Left lung (tissue), 10 donors: Measurements from ENCODE around the gene WWC2. TPM values are rescaled to one million over a fixed set of nuclear protein-coding genes. Genes with fewer than 3 reads are reported as not detected.

ENCODE experiments used
- ATAC-seq: fragments of 200-7000 bp; cut with Tn5 transposase; one replicate; pipeline ENCODE4 v1.9.1; 2020; ENCODE audit warnings: moderate library complexity
- DNase-seq, 4 donors: peaks; one replicate each; pipeline ENCODE4 v3.0.0-alpha.2; 2013 to 2020
- H3K27ac ChIP-seq, 2 donors: fragments of 200-600 bp; sonication (generic) in 1 of 2; one replicate each; pipeline versions ENCODE4 v1.5.0 to v1.8.0; 2020 to 2021
- H3K27me3 ChIP-seq, 2 donors: fragments of 200-600 bp; sonication (generic) in 1 of 2; one replicate each; pipeline versions ENCODE4 v1.5.0 to v1.8.0; 2020 to 2021
- H3K36me3 ChIP-seq, 2 donors: fragments of 200-600 bp; sonication (generic) in 1 of 2; one replicate each; pipeline versions ENCODE4 v1.5.0 to v1.8.0; 2020 to 2021
- H3K4me1 ChIP-seq, 2 donors: fragments of 200-600 bp; one replicate each; pipeline ENCODE4 v1.8.0; 2021
- H3K4me3 ChIP-seq, 2 donors: fragments of 200-600 bp; sonication (generic) in 1 of 2; one replicate each; pipeline versions ENCODE4 v1.5.0 to v1.8.0; 2020 to 2021; ENCODE audit warnings: mild to moderate bottlenecking in 1 of 2
- H3K9me3 ChIP-seq, 2 donors: fragments of 200-600 bp; sonication (generic) in 1 of 2; one replicate each; pipeline versions ENCODE4 v1.5.0 to v1.8.0; 2020 to 2021
- intact Hi-C, 2 donors: fragments of 100-400 bp; cut with DNase I; formaldehyde crosslinking; loops; one replicate each; pipeline versions ENCODE4 v1.11.2 to v1.14.2; 2022
- polyA plus RNA-seq, 6 donors: library from polyadenylated mRNA; unstranded; fragments of 120-200 nt; gene quantifications; one replicate each; pipeline ENCODE4 v1.2.1, GENCODE V29; 2013; ENCODE audit not compliant: insufficient read length in 6 of 6
- total RNA-seq, 2 donors: library from RNA; stranded (reverse); fragmentation: NEBNext Ultra II Directional; extraction: Animal tissue kit (Norgen Biotek cat#: 25700); gene quantifications; one replicate each; pipeline ENCODE4 v1.2.1, GENCODE V29; 2021
- TF ChIP-seq, protein P1 (sequence below), 2 donors: fragments of 200-600 bp; sonication (generic) in 1 of 2; IDR thresholded peaks; one replicate each; pipeline versions ENCODE4 v1.5.0 to v1.8.0; 2021; ENCODE audit warnings: antibody characterized with exemption in 2 of 2
- donor health status: DM: no; HTN: yes; CAD: no.
- donor health status: DM: no; HTN: no; CAD: no.

WWC2 gene
- total and polyA plus RNA-seq, 8 donors, result 39.6 to 96.9 (median 52.3) TPM

DNA sequence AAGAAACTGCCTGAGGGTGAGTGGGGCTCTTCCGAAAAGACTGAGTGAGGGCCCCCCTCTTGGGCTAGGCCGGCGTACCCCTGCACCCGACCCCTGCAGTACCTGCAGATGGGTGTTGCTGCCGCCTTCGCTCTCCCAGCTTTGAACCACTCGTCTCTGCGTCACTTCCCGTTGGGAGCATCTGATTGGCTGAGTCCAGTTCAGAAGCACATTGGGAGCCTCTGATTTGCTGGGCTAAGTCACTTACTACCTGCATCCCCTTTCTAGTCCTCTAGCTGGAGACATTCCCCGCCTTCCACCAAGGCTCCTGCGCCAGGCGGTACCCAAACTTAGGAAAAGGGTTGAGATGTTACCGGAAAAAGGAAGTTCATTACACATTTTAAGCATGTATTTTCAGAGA is 20.4 kb upstream of the WWC2 start:
- DNase-seq (no peak), ATAC-seq (no peak)
- no peaks in the 10 kb centered on the region for H3K9me3 ChIP-seq
- H3K4me3 ChIP-seq, result no peak overlapping the region
- intact Hi-C loops, result no loop called here
- no peaks in the 10 kb centered on the region for H3K27me3 ChIP-seq
- no peaks in the 10 kb centered on the region for H3K36me3 ChIP-seq
- H3K27ac ChIP-seq, result no peak overlapping the region
- no peaks in the 10 kb centered on the region for H3K4me1 ChIP-seq
- TF ChIP-seq, protein P1, sequence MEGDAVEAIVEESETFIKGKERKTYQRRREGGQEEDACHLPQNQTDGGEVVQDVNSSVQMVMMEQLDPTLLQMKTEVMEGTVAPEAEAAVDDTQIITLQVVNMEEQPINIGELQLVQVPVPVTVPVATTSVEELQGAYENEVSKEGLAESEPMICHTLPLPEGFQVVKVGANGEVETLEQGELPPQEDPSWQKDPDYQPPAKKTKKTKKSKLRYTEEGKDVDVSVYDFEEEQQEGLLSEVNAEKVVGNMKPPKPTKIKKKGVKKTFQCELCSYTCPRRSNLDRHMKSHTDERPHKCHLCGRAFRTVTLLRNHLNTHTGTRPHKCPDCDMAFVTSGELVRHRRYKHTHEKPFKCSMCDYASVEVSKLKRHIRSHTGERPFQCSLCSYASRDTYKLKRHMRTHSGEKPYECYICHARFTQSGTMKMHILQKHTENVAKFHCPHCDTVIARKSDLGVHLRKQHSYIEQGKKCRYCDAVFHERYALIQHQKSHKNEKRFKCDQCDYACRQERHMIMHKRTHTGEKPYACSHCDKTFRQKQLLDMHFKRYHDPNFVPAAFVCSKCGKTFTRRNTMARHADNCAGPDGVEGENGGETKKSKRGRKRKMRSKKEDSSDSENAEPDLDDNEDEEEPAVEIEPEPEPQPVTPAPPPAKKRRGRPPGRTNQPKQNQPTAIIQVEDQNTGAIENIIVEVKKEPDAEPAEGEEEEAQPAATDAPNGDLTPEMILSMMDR (IDR thresholded peaks at IDR 0.05), result no peak

DNA sequence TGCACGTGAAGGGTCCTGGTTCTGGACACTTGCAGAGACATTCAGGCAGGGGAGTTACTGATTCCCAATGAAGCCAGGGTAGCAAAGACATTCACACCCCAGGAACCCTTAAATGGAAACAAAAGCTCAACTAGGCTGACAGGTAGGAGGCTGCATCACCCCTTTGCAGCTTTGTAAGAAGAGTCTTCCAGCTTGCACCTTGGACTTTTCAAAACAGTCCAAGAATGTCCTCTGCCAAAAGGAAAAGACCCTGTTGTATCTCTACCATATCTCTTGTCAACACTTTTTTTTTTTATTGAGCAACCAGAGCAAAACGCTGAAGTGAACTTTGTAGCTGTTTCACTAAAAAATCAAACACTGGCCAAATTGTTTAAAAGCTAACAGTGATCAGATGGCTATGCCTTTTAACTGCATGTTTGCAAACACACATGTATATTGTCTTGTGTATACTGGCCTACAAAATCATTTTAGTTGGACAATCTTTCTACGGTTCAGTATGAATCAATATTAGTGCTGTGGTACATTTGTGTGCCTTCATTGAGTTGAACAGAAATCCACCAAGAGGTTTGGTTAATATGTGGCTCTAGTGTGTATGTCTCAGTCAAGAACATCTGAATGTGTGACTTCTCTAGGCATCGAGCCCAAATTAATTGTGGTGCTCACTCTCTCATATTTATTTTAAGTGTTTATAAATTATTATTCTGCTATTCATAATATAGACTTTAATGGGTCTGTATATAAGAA is 18.5 kb upstream of the WWC2 start:
- no peaks in the 10 kb centered on the region for H3K4me1 ChIP-seq
- H3K27ac ChIP-seq, result no peak overlapping the region
- H3K36me3 ChIP-seq, result no peaks in the 10 kb centered on the region
- intact Hi-C loops, result no loop called here
- no peak overlapping the region for H3K4me3 ChIP-seq
- TF ChIP-seq, protein P1 (IDR thresholded peaks at IDR 0.05), result no peak
- no peak for DNase-seq
- ATAC-seq, result no peak
- H3K9me3 ChIP-seq, result no peaks in the 10 kb centered on the region
- H3K27me3 ChIP-seq, result no peaks in the 10 kb centered on the region

DNA sequence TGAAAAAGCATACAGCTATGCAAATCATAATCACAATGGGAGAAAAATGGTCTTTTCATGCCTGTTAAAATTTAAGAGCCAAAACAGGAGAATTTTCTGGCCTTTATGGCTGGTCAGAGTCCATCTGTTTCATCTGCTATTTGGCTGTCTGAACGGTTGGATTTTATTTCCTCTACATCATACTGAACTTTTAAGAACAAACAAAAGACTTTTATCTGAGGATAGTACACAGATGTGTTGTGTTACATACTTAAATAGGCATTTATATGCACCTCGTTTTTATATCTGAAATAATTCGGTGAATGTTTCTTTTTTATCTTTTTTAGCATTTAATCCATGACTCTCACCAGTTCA is 18.0 kb upstream of the WWC2 start:
- no peaks in the 10 kb centered on the region for H3K9me3 ChIP-seq
- intact Hi-C loops, result no loop called here
- H3K36me3 ChIP-seq, result no peaks in the 10 kb centered on the region
- TF ChIP-seq, protein P1 (IDR thresholded peaks at IDR 0.05), result no peak
- H3K27ac ChIP-seq, result no peak overlapping the region
- H3K27me3 ChIP-seq, result no peaks in the 10 kb centered on the region
- H3K4me3 ChIP-seq, result no peak overlapping the region
- DNase-seq (no peak), ATAC-seq (no peak)
- H3K4me1 ChIP-seq, result no peaks in the 10 kb centered on the region

DNA sequence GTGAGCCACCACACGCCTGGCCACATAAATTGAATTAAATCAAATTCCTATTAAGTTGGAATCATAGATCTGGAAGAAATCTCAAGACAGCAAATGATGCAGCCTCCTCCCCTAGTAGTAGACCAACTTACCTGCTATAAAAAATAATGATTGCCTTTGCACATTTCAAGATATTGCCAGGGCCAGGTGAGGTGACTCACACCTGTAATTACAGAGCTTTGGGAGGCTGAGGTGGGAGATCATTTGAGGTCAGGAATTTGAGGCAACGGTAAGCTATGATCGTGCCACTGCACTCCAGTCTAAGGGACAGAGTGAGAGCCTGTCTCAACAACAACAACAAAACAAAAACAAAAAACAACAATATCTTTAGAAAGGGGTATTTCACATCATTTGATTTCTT is 17.0 kb upstream of the WWC2 start:
- Histone ChIP-seq H3K9me3 (no peaks in the 10 kb centered on the region), H3K4me1 (no peaks in the 10 kb centered on the region), H3K27ac (no peak overlapping the region), H3K36me3 (no peaks in the 10 kb centered on the region), H3K27me3 (no peaks in the 10 kb centered on the region), H3K4me3 (no peak overlapping the region)
- DNase-seq, result no peak
- no peak for ATAC-seq
- intact Hi-C loops, result no loop called here
- TF ChIP-seq, protein P1 (IDR thresholded peaks at IDR 0.05), result no peak

DNA sequence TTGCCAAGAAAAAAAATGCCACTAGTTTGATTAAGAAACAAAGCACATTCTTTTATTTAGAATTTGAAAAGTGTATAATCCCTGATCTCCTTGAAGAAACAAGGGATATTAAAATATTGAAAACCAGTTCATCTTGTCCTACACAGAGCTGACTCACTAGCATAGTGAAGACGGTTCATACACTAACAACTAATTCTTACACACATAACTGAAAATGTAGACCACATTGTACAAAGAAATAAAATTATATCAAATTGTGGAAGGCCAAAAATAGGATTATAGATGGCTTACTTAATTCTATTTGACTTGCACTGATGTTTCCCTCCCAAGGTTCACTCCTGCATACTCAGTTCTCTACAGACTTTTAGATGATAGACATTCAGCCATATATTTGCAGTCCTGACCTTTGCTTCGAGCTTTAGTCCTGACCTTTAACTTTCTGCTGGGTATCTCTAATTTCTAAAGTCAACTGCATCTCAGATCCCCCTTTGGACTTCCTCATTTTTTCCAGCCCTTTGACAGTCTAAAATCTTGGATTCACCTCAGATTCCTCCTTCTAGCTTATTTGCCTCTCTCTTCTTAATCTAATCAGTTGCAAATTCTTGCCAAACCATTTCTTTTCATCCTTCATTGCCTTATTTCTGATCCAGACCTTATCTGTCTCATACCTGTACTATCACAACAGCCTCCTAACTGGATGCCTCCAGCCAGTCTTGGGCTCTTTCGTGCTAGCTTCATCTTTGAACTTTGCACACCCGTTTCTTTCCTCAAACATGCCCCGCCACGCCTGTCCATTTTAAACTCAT is 4.5 kb upstream of the WWC2 start:
- ATAC-seq (no peak), DNase-seq (no peak)
- Histone ChIP-seq H3K4me3 (no peak overlapping the region), H3K36me3 (no peaks in the 10 kb centered on the region), H3K4me1 (peaks cover 0 to 15% of the 10 kb centered on the region in 2 donors), H3K27ac (no peak overlapping the region), H3K9me3 (no peaks in the 10 kb centered on the region), H3K27me3 (peaks cover 0 to 40% of the 10 kb centered on the region in 2 donors)
- TF ChIP-seq, protein P1 (IDR thresholded peaks at IDR 0.05), result no peak
- intact Hi-C loops, result no loop called here
